Stomach (tissue), 9 donors: ENCODE results near the gene ATP8B4. TPM values are rescaled to one million over a fixed set of nuclear protein-coding genes. Genes with fewer than 3 reads are reported as not detected.

ENCODE experiments used
- DNase-seq, 2 donors: peaks; one replicate each; pipeline versions ENCODE4 v3.0.0 to v3.0.0-alpha.2; 2013 to 2019
- H3K27ac ChIP-seq, 5 donors: fragments of 200-600 bp in 4 of 5; sonication (generic) in 4 of 5; one replicate each; pipeline ENCODE4 v1.5.1; 2013 to 2019; ENCODE audit warnings: mild to moderate bottlenecking in 1 of 5, moderate library complexity in 1 of 5
- H3K27me3 ChIP-seq, 3 donors: fragments of 200-600 bp; sonication (generic); one replicate each; pipeline ENCODE4 v1.5.1; 2017 to 2019; ENCODE audit warnings: mixed run types in 1 of 3
- H3K36me3 ChIP-seq, 4 donors: fragments of 200-600 bp; sonication (generic); 1 replicate in 3 of 4; 2 replicates in 1 of 4; pipeline ENCODE4 v1.5.1; 2016 to 2019
- H3K4me1 ChIP-seq, 4 donors: fragments of 200-600 bp; sonication (generic); one replicate each; pipeline ENCODE4 v1.5.1; 2016 to 2019
- H3K4me3 ChIP-seq, 4 donors: fragments of 200-600 bp; sonication (generic) in 3 of 4; one replicate each; pipeline ENCODE4 v1.5.1; 2016 to 2019; ENCODE audit warnings: mild to moderate bottlenecking in 1 of 4
- H3K9me3 ChIP-seq, 4 donors: fragments of 200-600 bp; sonication (generic); one replicate each; pipeline ENCODE4 v1.5.1; 2016 to 2019
- CTCF ChIP-seq, 7 experiments: fragments of 450-650 bp in 4 of 7; fragments of 200-600 bp in 3 of 7; sonication (generic) in 3 of 7; IDR thresholded peaks; one replicate each; pipeline ENCODE4 v1.5.1; 2016 to 2019; ENCODE audit warnings: antibody characterized with exemption in 7 of 7, control low read depth in 2 of 7, mild to moderate bottlenecking in 1 of 7
- EP300 ChIP-seq: sonication (generic); formaldehyde crosslinking; IDR thresholded peaks from one replicate; pipeline ENCODE4 v1.6.1; 2017; ENCODE audit warnings: antibody characterized with exemption
- POLR2A ChIP-seq, 4 donors: fragments of 450-650 bp; IDR thresholded peaks; one replicate each; pipeline ENCODE4 v1.6.1; 2016; ENCODE audit warnings: antibody characterized with exemption in 4 of 4, control low read depth in 2 of 4, mild to moderate bottlenecking in 1 of 4, moderate library complexity in 1 of 4
- POLR2AphosphoS5 ChIP-seq, 3 donors: sonication (generic); formaldehyde crosslinking; IDR thresholded peaks; one replicate each; pipeline ENCODE4 v1.6.1; 2016; ENCODE audit warnings: antibody characterized with exemption in 3 of 3
- WGBS, 5 donors: extraction: QIAGEN DNeasy Blood & Tissue Kit in 3 of 5; methylation state at CpG; one replicate each; pipeline versions ENCODE4 v1.1.5 to v1.1.7; 2013 to 2018; 5-methylcytosine and 5-hydroxymethylcytosine counted together
- intact Hi-C: fragments of 100-400 bp; cut with DNase I; formaldehyde crosslinking; loops from one replicate; pipeline ENCODE4 v1.15.1; 2023; ENCODE audit warnings: low total_unique reads
- polyA plus RNA-seq, 3 donors: library from polyadenylated mRNA; stranded (reverse); fragments of 200-250 nt; gene quantifications; one replicate each; pipeline ENCODE4 v1.2.3, GENCODE V29; 2013
- total RNA-seq, 5 donors: library from RNA; depleted of rRNA; stranded (reverse); fragments of >200 nt; gene quantifications; one replicate each; pipeline versions ENCODE4 v1.1.0 to v1.2.3, GENCODE V29; 2014 to 2016
- donor health status: healthy with polysubstance abuse.
- donor health status: Bipolar disorder and iron deficiency.
- donor health status: healthy.

ATP8B4 gene
- total and polyA plus RNA-seq, 8 donors, result under 0.01 to 14.3 (median 1.6) TPM

- no peak overlapping the region for H3K4me3 ChIP-seq
- intact Hi-C loops, result no loop called here
- H3K9me3 ChIP-seq, result no peaks in the 10 kb centered on the region
- H3K27me3 ChIP-seq, result no peaks in the 10 kb centered on the region
- H3K4me1 ChIP-seq, result peaks cover 0 to 35% (median 11%) of the 10 kb centered on the region in 4 donors
- 45 to 76% (median 56%) methylated on average over 3 of the region's 3 CpGs for WGBS, 5 donors
- TF ChIP-seq EP300 (no peak), POLR2AphosphoS5 (IDR thresholded peaks at IDR 0.05) (no peak), CTCF (IDR thresholded peaks at IDR 0.05) (no peak), POLR2A (IDR thresholded peaks at IDR 0.05) (no peak)
- DNase-seq, result no peak
- H3K36me3 ChIP-seq, result no peaks in the 10 kb centered on the region
- peak overlapping the region in 3 of 5 donors; percentile 16 to 55 (median 27) for H3K27ac ChIP-seq
These were observed 132.7 kb downstream of the ATP8B4 start for GRCh38 chr15:49986326-49986725.

GRCh38 chr15:49985463-49985862 is 133.6 kb downstream of the ATP8B4 start:
- no peaks in the 10 kb centered on the region for H3K27me3 ChIP-seq
- no peak overlapping the region for H3K4me3 ChIP-seq
- DNase-seq, result no peak
- H3K4me1 ChIP-seq, result peaks cover 0 to 30% (median 11%) of the 10 kb centered on the region in 4 donors
- no peak overlapping the region for H3K27ac ChIP-seq
- 37 to 56% (median 40%) methylated on average over 4 of the region's 4 CpGs for WGBS, 5 donors
- no peaks in the 10 kb centered on the region for H3K36me3 ChIP-seq
- TF ChIP-seq CTCF (IDR thresholded peaks at IDR 0.05) (no peak), POLR2AphosphoS5 (IDR thresholded peaks at IDR 0.05) (no peak), POLR2A (IDR thresholded peaks at IDR 0.05) (no peak), EP300 (no peak)
- intact Hi-C loops, result no loop called here
- H3K9me3 ChIP-seq, result no peaks in the 10 kb centered on the region

GRCh38 chr15:49984436-49984835 is 134.6 kb downstream of the ATP8B4 start:
- WGBS, 5 donors, result 32 to 51% (median 46%) methylated on average over 2 of the region's 2 CpGs
- Histone ChIP-seq H3K4me1 (peaks cover 0 to 27% (median 9%) of the 10 kb centered on the region in 4 donors), H3K9me3 (no peaks in the 10 kb centered on the region), H3K27me3 (no peaks in the 10 kb centered on the region), H3K36me3 (no peaks in the 10 kb centered on the region), H3K4me3 (no peak overlapping the region), H3K27ac (no peak overlapping the region)
- intact Hi-C loops, result no loop called here
- no peak for DNase-seq
- TF ChIP-seq EP300 (no peak), POLR2AphosphoS5 (IDR thresholded peaks at IDR 0.05) (no peak)

GRCh38 chr15:49982584-49982983 is 136.4 kb downstream of the ATP8B4 start:
- no peak for DNase-seq
- TF ChIP-seq EP300 (no peak), POLR2A (IDR thresholded peaks at IDR 0.05) (no peak), POLR2AphosphoS5 (IDR thresholded peaks at IDR 0.05) (no peak), CTCF (IDR thresholded peaks at IDR 0.05) (no peak)
- Histone ChIP-seq H3K4me1 (peaks cover 0 to 9% (median 4%) of the 10 kb centered on the region in 4 donors), H3K27me3 (no peaks in the 10 kb centered on the region), H3K9me3 (no peaks in the 10 kb centered on the region), H3K4me3 (no peak overlapping the region), H3K36me3 (no peaks in the 10 kb centered on the region), H3K27ac (no peak overlapping the region)
- 42 to 55% (median 54%) methylated on average over 3 of the region's 3 CpGs for WGBS, 5 donors
- intact Hi-C loops, result no loop called here

GRCh38 chr15:49979705-49980382 is 139.2 kb downstream of the ATP8B4 start:
- Histone ChIP-seq H3K4me3 (no peak overlapping the region), H3K4me1 (no peaks in the 10 kb centered on the region), H3K36me3 (no peaks in the 10 kb centered on the region), H3K9me3 (no peaks in the 10 kb centered on the region), H3K27me3 (no peaks in the 10 kb centered on the region), H3K27ac (no peak overlapping the region)
- intact Hi-C loops, result no loop called here
- DNase-seq, result no peak
- TF ChIP-seq CTCF (IDR thresholded peaks at IDR 0.05) (no peak), EP300 (no peak), POLR2A (IDR thresholded peaks at IDR 0.05) (no peak)
- WGBS, 5 donors, result 77 to 92% (median 88%) methylated on average over 2 of the region's 2 CpGs
